ENCODE measurements around the gene FRMD7. TPM values are rescaled to one million over a fixed set of nuclear protein-coding genes. Genes with fewer than 3 reads are reported as not detected.
"Not testable (repeated sequence)": the region's sequence is repeated elsewhere in the genome, so short reads cannot be mapped to it uniquely, and the experiment has no call there.

The FRMD7 gene
- total RNA-seq, 1 experiment from 2014 or later: not detected

- no peak overlapping the region for H2BK120ac ChIP-seq (ENCODE audit: low read depth, low read length, poor library complexity, severe bottlenecking)
- H3K79me1 ChIP-seq (ENCODE audit: insufficient read depth, low read depth, low read length, poor library complexity, severe bottlenecking): no peaks in the 10 kb centered on the region
- TF ChIP-seq CTCF (conservative IDR thresholded peaks at IDR 0.05): no peak
Observed at GRCh38 chrX:132058050-132058449, 69.8 kb downstream of the FRMD7 start.

GRCh38 chrX:132051778-132052177 lies 76.0 kb downstream of the FRMD7 start:
- not testable (repeated sequence) for H4K20me1 ChIP-seq (ENCODE audit: control insufficient read depth, insufficient read depth, insufficient read length); DNase-seq; H3K79me1 ChIP-seq (ENCODE audit: insufficient read depth, low read depth, low read length, poor library complexity, severe bottlenecking); H3K14ac ChIP-seq (ENCODE audit: insufficient read depth, low read length); H3T11ph ChIP-seq (ENCODE audit: low read length); H3K9me3 ChIP-seq (ENCODE audit: control insufficient read depth, low read depth, low read length); H3K9me3 Mint-ChIP-seq; H3K56ac ChIP-seq (ENCODE audit: insufficient read length, low read depth, low read length); H2AFZ ChIP-seq (ENCODE audit: low read length); H4K91ac ChIP-seq (ENCODE audit: insufficient read length, low read depth, low read length); H3K27ac ChIP-seq (ENCODE audit: insufficient read length, low read depth, low read length); H4K8ac ChIP-seq (replicated peaks; ENCODE audit: insufficient read length, low read depth, low read length); H3K27me3 ChIP-seq (ENCODE audit: insufficient read depth, low read length); H3K4me1 ChIP-seq (ENCODE audit: insufficient read depth, low read length); H3K27me3 Mint-ChIP-seq (ENCODE audit: low read depth); H3K27ac Mint-ChIP-seq; H2BK120ac ChIP-seq (ENCODE audit: low read depth, low read length, poor library complexity, severe bottlenecking); H3K9ac ChIP-seq (ENCODE audit: extremely low read depth, insufficient read length, low read length); H2AK5ac ChIP-seq (ENCODE audit: insufficient read length, low read length); H2BK12ac ChIP-seq (ENCODE audit: insufficient read length, low read depth, low read length); H2BK15ac ChIP-seq (ENCODE audit: low read depth, low read length); H2BK20ac ChIP-seq (ENCODE audit: low read depth, low read length, poor library complexity, severe bottlenecking); H3K23me2 ChIP-seq (ENCODE audit: insufficient read length, low read depth, low read length, poor library complexity, severe bottlenecking); H3K4me3 Mint-ChIP-seq; H3K18ac ChIP-seq (ENCODE audit: insufficient read length, low read depth, low read length); H2BK5ac ChIP-seq (ENCODE audit: insufficient read length, low read length); H3K4ac ChIP-seq (ENCODE audit: low read depth, low read length); H3K4me1 Mint-ChIP-seq; H4K5ac ChIP-seq (ENCODE audit: insufficient read length, low read depth, low read length); H3K23ac ChIP-seq (ENCODE audit: insufficient read length, low read depth, low read length); H3K4me2 ChIP-seq (ENCODE audit: insufficient read depth, insufficient read length, low read length)
- peaks cover 16 to 31% (median 16%) of the 10 kb centered on the region in 3 experiments; a peak in 5 of 7 replicates for H3K36me3 Mint-ChIP-seq (ENCODE audit: insufficient read depth in 1 of 3, low read depth in 3 of 3)
- peaks cover 11% of the 10 kb centered on the region; the same call in 1 of the 2 replicates for H3K79me2 ChIP-seq (ENCODE audit: insufficient read depth, low read length)

More at GRCh38 chrX:132058050-132058449, 69.8 kb downstream of the FRMD7 start:
- Histone ChIP-seq H2BK20ac (ENCODE audit: low read depth, low read length, poor library complexity, severe bottlenecking) (no peak overlapping the region), H4K8ac (replicated peaks; ENCODE audit: insufficient read length, low read depth, low read length) (no peak overlapping the region), H2BK5ac (ENCODE audit: insufficient read length, low read length) (no peak overlapping the region), H3K23ac (ENCODE audit: insufficient read length, low read depth, low read length) (no peak overlapping the region), H3K9ac (ENCODE audit: extremely low read depth, insufficient read length, low read length) (no peak overlapping the region), H3K18ac (ENCODE audit: insufficient read length, low read depth, low read length) (no peak overlapping the region), H2AFZ (ENCODE audit: low read length) (no peak overlapping the region), H3K27me3 (ENCODE audit: insufficient read depth, low read length) (no peaks in the 10 kb centered on the region), H4K91ac (ENCODE audit: insufficient read length, low read depth, low read length) (no peak overlapping the region), H3K4ac (ENCODE audit: low read depth, low read length) (no peak overlapping the region), H3K14ac (ENCODE audit: insufficient read depth, low read length) (no peak overlapping the region), H2AK5ac (ENCODE audit: insufficient read length, low read length) (no peak overlapping the region), H3T11ph (ENCODE audit: low read length) (no peak overlapping the region), H3K56ac (ENCODE audit: insufficient read length, low read depth, low read length) (no peak overlapping the region), H3K4me2 (ENCODE audit: insufficient read depth, insufficient read length, low read length) (no peak overlapping the region), H3K9me3 (ENCODE audit: control insufficient read depth, low read depth, low read length) (no peaks in the 10 kb centered on the region), H3K27ac (ENCODE audit: insufficient read length, low read depth, low read length) (no peak overlapping the region), H3K4me1 (ENCODE audit: insufficient read depth, low read length) (no peaks in the 10 kb centered on the region), H3K23me2 (ENCODE audit: insufficient read length, low read depth, low read length, poor library complexity, severe bottlenecking) (no peaks in the 10 kb centered on the region), H3K79me2 (ENCODE audit: insufficient read depth, low read length) (peaks cover 2% of the 10 kb centered on the region; the same call in 1 of the 2 replicates), H4K20me1 (ENCODE audit: control insufficient read depth, insufficient read depth, insufficient read length) (no peaks in the 10 kb centered on the region), H2BK15ac (ENCODE audit: low read depth, low read length) (no peak overlapping the region), H4K5ac (ENCODE audit: insufficient read length, low read depth, low read length) (no peak overlapping the region), H2BK12ac (ENCODE audit: insufficient read length, low read depth, low read length) (no peak overlapping the region)
- no CpG with 5 or more reads among the region's 4 CpGs for WGBS (ENCODE audit: extremely low coverage, insufficient read length, low lambda C conversion rate)
- no peak for DNase-seq
- H3K27me3 Mint-ChIP-seq (ENCODE audit: low read depth): no peaks in the 10 kb centered on the region
- H3K9me3 Mint-ChIP-seq: no peaks in the 10 kb centered on the region
- H3K36me3 Mint-ChIP-seq (ENCODE audit: insufficient read depth in 1 of 3, low read depth in 3 of 3): peaks cover 15 to 37% (median 23%) of the 10 kb centered on the region in 3 experiments
- H3K27ac Mint-ChIP-seq: no peak overlapping the region
- no peak overlapping the region for H3K4me3 Mint-ChIP-seq
- H3K4me1 Mint-ChIP-seq: peaks cover 0 to 4% of the 10 kb centered on the region in 2 experiments; a peak in 1 of 4 replicates
